HG03045 (cell line): ENCODE data around the gene HLA-DRB5.
A peak's percentile ranks its signal among the peaks of the same experiment; 100 is the strongest.
"Not testable (repeated sequence)": the region's sequence is repeated elsewhere in the genome, so short reads cannot be mapped to it uniquely, and the experiment has no call there.

Experiments used
- ATAC-seq: cut with Tn5 transposase; IDR thresholded peaks from one replicate; pipeline ENCODE4 v1.9.1; 2021; ENCODE audit warnings: mild to moderate bottlenecking, moderate library complexity; ENCODE audit not compliant: unreplicated experiment

Gene HLA-DRB5

DNA sequence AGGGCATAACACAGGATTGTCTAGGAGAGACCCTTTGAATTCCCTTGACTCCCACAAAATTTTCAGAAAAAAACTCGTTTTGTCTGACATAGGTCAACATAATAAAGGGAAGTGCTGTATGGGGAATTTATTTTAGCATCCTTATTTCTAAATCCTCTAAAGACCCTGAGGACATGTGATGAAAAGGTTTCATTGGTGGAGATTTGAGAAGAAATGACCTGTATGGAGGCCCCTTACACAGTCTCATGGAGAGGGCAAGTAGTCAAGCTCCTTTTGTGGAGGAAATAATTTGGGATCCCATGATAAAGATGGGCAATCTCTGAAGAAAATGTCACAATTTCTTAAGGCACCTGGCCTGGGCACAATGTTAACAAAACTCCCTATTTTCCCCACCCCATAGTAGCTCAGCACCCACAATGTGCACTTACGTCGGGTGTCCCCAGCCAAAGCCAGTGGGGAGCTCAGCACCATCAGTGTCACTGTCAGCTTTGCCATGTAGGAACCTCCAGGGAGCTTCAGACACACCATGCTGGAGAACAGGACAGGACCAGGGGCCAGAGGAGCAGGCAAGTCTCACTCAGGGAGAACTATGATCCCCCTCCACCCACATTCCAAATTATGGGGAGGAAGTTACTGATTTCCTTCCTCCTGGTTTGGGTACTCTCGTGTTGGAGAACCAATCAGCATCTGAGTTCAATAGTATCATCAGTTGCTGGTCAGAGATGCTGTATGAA lies at the start of gene HLA-DRB5:
HLA-DRB5 (minus strand) TSS at position 591 of the 734 bp plus-strand sequence; CDS start at position 528, 63 bp downstream.
- ATAC-seq = peak; percentile 55

DNA sequence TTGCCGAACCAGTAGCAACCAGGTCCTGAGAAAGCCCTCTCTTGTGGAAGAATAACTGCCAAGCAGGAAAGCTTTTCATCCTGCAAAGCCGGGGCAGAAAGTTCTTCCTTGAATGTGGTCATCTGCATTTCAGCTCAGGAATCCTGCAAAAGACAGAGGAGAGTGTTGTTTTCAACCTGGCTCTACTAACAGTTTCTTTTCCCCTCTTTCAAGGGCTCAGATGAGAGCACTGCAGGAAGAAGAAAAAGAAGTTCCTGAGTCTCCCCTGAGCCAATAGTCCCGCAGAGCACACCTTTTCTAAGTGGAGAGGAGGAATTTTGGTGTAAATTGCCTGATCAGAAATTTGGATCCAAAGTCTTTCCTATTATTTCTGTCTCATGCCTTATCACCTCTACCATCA lies 48.9 kb upstream of the HLA-DRB5 start:
- ATAC-seq = no peak

DNA sequence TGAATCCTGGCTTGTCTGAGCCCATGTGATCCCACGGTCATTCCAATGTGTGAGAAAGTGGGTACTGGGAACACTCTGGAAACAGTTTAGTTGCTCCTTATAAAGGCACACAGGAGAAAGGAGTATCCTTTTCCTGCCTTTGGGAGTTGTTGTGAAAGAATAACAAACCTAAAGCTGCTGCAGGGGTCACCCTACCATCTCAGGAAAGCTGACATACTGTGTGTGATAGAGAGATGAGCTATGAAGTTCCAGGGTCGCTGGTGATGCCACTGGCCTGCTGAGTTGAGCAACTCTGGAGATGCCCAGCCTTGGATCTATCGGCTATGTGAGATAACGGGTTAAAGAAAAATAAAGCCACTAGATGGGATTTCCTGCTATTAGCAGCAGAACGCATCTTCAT lies 47.4 kb upstream of the HLA-DRB5 start:
- not testable (repeated sequence) for ATAC-seq

DNA sequence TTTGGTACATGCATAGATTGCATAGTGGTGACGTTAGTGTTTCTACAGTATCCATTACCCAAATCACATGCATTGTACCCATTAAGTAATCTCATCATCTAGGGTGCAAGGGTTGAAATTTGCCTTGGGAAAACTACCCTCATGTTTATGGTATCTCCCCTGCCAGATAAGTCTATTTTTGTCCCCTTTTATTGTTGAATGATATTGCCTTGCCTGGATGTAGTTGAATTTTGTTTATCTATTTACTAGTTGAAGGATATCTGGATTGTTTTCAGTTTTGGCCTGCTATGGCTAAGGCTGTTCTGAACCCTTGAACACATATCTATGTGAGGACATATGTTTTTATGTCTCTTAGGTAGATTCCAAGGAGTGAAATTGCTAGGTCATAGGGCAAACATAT lies 46.2 kb upstream of the HLA-DRB5 start:
- no peak for ATAC-seq

DNA sequence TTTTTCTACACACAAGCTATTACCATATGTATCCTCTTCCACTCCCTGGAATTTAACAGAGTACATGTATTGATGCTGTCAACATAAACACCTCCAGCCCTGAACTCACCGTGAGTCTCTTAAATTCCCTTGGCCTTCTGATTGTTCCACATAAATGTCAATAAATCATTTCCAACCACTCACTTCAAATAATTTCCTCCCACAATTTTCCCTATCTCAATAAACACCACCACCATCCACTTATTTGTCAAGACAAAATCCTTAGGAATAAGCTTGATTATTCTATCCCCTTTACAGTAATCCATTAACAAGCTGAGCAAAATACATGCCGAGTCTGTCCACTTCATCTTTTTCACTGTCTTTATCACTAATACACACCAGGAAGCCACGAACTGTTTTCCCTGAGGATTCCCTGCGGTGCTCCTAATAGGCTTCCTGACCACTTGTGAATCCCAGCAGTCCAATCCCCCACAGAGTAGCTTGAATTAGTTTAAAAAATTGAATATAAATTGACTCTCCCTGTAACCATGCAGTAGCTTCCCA lies 40.3 kb upstream of the HLA-DRB5 start:
- ATAC-seq = no peak

DNA sequence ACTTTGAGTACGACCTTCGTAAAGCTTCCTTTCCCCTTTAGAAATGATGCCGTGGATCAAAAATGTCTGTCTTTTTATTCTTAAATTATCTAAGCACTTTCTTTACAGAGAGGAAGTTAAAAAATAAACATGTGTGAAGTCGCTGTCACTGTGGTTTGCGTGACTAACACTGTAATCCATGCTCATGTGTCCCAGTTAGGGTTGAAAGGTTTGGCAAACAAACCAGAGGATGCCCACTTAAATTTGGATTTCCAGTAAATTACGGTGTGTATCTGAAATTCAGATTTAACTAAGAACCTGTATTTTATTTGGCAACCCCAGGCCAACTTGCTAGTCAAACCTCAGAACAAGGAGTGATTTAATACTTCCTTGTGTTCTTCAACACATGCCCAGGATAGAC lies 38.5 kb upstream of the HLA-DRB5 start:
- no peak for ATAC-seq

DNA sequence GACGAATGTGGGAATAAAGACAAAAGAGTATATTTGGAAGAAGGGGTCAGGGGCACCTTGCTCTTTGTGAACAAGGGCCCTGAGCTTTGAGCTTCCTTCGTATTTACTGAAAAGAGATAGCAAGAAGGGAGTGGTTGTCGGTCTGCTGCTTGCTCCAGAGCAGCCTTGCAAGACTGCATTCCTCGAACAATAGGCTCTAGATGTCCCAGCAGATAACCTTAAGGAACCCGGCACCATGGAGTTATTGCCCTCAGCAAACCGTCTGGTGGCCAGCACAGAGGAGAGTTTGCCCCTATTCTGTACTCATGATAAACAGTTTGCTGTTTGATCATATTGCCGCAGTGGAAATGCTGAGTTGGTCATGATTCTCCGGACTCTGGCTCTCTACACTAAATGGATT lies 36.9 kb upstream of the HLA-DRB5 start:
- no peak for ATAC-seq

DNA sequence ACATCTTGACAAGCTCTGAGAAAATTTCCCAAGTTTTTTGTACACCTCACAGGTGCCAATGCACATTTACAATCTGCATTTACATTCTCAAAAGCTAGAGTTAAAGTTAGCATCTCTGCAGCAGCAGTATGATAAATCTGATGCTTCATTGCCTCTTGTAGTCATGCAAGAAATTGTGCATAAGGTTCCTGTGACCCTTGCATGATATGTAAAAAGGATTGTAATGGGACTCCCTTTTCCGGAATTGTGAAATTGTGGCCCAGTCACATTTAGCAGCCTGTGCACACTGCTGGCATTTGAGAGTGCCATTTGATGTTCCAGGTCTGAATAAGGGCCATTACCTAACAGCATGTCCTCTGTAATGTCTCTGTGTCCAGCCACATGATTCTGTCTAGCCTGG lies 35.4 kb upstream of the HLA-DRB5 start:
- ATAC-seq = no peak

DNA sequence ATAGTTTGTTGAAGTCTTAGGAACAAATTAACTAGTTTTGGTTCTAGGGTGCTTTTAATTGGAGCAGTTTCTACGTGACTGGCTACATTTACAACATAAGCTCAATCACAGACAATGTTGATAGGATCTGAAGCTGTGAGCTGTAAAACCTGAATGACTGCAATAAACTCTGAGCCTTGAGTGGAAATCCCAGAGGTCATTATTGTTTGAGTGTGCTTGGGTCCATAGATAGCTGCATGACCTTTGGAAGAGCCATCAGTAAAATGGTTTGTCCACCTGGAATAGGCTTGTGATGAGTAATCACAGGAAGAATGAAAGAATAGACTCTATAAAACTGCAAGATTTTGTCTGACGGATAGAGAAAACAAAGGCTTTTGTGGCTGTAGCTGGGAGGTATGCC lies 32.9 kb upstream of the HLA-DRB5 start:
- no peak for ATAC-seq

DNA sequence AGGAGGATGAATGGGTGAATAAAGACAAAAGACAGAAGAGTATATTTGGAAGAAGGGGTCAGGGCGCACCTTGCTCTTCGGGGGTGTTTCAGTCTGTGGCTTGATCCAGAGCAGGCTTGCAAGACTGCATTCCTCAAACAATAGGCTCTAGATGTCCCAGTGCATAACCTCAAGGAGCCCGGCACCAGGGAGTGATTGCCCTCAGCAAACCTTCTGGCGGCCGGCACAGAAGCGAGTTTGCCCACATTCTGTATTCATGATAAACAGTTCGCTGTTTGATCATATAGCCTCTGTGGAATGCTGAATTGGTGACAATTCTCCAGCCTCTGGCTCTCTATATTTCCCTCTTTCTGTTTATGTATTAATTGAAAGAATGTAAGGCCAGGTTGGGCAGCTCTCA lies 29.7 kb upstream of the HLA-DRB5 start:
- ATAC-seq = no peak

DNA sequence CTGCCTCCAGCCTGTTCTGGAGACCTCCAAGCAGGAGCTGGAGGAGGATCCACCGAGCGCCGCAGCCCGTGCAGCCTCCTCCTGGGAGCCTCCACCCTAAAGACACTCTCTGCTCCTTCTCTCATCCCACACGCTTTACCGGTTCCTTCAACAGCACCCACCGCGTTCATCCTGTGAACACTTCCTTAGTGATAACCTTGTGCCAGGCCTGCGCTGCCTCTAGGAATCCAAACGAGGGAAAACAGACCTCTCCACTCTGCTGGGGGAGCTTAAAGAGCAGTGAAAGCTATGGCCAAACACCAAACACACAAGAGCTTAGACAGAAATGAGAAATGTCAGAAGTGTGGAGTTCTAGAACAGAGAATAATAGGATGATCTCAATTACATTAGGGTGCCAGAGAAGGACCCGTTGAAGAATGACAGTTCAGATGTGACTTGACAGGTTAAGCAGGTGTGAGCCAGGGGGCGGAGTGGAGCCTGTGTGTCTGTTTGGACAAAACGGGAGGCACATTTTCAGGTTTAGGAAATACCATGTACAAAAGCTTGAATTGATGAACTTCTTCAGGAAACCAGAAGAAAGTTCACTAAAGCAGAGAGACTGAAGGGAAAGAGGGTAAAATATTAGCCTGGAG lies 28.5 kb upstream of the HLA-DRB5 start:
- no peak for ATAC-seq

DNA sequence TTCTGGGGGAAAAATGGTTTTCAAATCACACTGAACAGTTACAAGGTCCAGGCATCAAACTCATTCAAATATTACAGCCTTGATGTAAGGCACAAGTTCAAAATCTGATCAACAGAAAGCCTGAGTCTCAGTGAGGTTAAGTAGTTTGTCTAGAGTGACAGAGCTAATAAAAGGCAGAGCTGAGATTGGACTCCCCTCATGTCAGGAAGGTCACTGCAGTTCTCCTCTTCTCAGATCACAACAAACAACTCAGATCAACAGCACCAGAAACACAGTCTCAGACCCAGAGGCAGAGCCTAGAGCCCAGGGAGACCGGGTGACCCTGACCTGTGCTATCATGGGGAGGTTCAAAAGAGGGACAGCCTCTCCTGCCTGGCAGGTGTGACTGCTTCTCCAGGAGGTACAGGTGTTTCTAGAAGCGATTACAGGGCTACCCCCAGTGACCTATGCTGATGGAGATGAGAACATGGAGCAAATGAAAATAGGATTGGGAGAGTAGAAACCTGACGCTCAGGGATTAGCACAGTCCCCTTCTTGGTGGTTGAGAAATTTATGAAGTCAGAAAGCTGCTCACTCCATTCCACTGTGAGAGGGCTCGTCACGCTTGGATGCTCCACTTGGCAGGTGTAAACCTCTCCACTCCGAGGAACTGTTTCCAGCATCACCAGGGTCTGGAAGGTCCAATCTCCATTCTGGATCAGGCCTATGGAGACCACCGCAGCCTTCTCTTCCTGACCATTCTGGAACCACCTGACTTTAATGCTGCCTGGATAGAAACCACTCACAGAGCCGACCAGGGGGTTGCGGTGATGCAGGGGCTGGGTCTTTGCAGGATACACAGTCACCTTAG lies 24.3 kb upstream of the HLA-DRB5 start:
- ATAC-seq = no peak

DNA sequence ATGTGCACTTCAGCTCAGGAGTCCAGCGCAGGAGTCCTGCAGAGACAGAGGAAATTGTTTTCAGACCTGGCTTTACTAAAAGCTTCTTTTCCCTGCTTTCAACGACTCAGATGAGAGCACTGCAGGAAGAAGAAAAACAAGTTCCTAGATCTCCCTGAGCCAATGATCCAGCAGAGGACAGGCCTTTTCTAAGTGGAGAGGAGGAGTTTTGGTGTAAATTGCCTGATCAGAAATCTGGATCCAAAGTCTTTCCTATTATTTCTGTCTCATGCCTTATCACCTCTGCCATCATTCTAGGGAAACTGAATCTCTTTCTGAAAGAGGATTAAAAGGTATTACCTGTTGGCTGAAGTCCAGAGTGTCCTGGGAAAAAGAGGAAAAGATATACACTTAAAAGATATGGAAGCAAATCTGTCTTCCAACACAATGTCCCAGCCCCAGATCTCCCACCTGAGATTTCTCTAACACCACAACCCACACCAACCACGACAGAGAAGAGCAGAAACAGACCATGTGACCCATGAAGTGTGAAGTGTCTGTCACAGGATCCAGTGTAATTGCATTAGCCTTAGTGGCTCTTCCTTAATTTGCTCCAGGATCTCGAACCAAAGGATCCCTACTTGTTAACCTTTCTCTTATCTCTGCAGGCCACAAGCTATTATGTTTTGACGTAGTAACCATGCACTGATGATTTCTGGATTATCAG lies 23.1 kb upstream of the HLA-DRB5 start:
- no peak for ATAC-seq

DNA sequence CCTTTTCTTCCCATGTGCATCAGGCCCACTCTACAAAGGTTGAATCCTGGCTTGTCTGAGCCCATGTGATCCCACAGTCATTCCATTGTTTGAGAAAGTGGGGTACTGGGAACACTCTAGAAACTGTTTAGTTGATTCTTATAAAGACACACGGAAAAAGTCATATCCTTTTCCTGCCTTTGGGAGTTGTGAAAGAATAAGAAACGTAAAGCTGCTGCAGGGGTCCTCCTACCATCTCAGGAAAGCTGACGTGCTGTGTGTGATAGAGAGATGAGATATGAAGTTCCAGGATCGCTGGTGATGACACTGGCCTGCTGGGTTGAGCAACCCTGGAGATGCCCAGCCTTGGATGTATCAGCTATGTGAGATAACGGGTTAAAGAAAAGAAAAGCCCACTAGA lies 21.3 kb upstream of the HLA-DRB5 start:
- ATAC-seq = no peak

DNA sequence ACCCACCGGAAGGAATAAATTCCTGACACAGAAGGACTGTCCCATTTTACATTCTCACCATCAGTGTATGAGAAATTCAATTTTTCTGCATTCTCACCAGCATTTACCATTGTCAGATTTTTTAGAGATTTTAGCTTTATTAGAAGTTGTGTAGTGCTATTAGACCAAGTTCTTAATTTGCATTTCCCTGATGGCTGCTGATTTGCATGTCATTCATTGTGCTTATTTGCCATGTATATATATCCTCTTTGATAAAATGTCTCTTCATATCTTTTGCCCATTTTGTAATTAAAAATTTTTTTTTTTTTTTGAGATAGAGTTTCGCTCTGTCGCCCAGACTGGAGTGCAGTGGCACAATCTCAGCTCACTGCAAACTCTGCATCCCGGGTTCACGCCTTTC lies 9.8 kb upstream of the HLA-DRB5 start:
- ATAC-seq = no peak

DNA sequence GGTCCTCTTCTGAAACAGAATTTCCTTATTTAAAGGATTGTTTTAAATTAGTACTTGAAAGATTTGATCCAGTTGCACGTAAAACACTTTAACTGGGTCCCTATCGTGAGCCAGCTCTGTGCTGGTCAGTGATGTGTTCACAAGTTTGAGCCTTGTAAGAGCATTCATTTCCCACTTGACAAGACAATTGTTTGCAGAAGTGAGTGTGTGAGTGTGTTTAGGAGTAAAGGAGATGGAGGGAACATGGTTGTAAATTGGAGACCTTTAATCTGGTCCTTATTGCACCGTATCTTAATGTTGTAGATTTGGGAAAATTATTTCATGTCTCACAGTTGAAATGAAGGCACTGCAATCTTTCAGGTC lies 325 bp upstream of the HLA-DRB5 start:
- ATAC-seq = not testable (repeated sequence)

DNA sequence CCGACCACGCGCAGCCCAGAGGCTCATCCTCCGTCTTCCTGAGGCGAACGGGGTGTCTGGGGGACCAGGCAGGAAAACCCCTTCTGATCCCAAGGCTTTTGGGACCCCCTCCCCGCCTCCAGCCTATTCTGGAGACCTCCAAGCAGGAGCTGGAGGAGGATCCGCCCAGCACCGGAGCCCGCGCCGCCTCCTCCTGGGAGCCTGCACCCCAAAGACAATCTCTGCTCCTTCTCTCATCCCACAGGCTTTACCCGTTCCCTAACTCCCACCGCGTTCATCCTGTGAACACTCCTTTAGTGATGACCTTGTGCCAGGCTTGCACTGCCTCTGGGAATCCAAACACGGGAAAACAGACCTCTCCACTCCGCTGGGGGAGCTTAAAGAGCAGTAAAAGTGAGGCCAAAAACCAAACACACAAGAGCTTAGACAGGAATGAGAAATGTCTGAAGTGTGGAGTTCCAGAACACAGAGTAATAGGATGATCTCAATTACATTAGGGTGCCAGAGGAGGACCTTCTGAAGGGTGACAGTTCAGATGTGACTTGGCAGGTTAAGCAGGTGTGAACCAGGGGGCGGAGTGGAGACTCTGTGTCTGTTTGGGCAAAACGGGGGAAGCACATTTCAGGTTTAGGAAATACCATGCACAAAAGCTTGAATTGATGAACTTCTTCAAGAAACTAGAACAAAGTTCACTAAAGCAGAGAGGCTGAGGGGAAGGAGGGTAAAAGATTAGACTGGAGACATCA lies 7.6 kb downstream of the HLA-DRB5 start:
- no peak for ATAC-seq

DNA sequence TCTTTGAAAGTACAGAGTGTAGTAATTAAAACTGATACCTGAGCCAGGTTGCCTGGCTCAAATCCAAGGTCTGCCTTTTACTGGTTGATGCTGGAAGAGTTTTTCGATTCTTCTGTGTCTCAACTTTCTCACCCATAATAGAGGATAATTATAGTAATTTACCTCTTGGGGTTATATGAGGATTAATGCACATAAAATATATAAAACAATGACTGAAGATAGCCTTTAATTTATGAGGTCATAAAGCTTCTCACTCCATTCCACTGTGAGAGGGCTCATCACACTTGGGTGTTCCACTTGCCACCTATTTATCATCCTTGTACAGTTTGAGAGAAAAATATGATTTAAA lies 10.2 kb downstream of the HLA-DRB5 start:
- no peak for ATAC-seq

DNA sequence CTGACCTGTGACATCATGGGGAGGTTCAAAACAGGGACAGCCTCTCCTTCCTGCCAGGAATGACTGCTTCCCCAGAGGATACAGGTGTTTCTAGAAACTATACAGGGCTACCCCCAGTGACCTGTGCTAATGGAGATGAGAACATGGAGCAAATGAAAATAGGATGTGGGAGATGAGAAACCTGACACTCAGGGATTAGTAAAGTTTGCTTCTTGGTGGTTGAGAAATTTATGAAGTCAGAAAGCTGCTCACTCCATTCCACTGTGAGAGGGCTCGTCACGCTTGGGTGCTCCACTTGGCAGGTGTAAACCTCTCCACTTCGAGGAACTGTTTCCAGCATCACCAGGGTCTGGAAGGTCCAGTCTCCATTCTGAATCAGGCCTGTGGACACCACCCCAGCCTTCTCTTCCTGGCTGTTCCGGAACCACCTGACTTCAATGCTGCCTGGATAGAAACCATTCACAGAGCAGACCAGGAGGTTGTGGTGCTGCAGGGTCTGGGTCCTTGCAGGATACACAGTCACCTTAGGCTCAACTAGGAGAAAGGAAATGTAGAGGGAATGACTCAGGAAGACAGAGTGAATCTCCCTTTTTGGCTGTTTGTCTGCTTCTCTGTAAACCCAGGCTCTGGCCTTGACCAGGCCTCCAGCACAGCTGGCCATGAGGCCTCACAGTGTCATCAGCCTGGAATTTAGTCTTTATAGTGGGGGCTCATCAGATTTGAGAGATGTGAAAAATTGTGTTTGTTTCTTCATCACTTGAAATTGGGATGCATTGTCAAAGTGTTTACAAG lies 10.8 kb downstream of the HLA-DRB5 start:
- ATAC-seq = no peak
